Activated CD4-positive, alpha-beta memory T cell treated with anti-CD3 and anti-CD28 coated beads, Interleukin-2, amount 10 ng/mL, durations not matched to agents 7 days and 5 days (primary cell): ENCODE results near the gene ACTR10. TPM values are rescaled to one million over a fixed set of nuclear protein-coding genes. Genes with fewer than 3 reads are reported as not detected.

Source experiments
- total RNA-seq, 2 experiments: library from RNA; stranded (reverse); gene quantifications; one replicate each; pipeline ENCODE4 v1.2.3, GENCODE V29; 2021

ACTR10 gene
- total RNA-seq, 2 experiments from 2014 or later, result 42.3 to 49.2 TPM

Other genes starting within 250 kb of the ACTR10 start
- gene ARMH4, start 47.9 kb upstream of the ACTR10 start, total RNA-seq, result not detected
- gene PSMA3, start 44.7 kb downstream of the ACTR10 start, total RNA-seq, result 100 to 1,000 TPM; 243 to 259 TPM
- 10 to 100 TPM; 37.9 to 41.7 TPM for gene ARID4A, start 98.4 kb downstream of the ACTR10 start, total RNA-seq
- gene TOMM20L, start 195.8 kb downstream of the ACTR10 start, total RNA-seq, result not detected
- 10 to 100 TPM; 37.5 to 40.3 TPM for gene TIMM9, start 227.4 kb downstream of the ACTR10 start, total RNA-seq
- 10 to 100 TPM; 31.7 to 34.6 TPM for gene KIAA0586, start 227.6 kb downstream of the ACTR10 start, total RNA-seq